Calu3 (cell line): Measurements from ENCODE around the gene ANKFY1. TPM values are rescaled to one million over a fixed set of nuclear protein-coding genes. Genes with fewer than 3 reads are reported as not detected.

Experiments used
- BruUV-seq: library from RNA; stranded (reverse); fragments of 400-500 nt; replicated peaks from 2 replicates; lab custom pipeline; 2021; lab: Mats Ljungman, UMichigan
- CTCF ChIA-PET: fragments of 300-600 bp; sonication (Branson Sonifier 250); formaldehyde crosslinking; loops from one replicate; lab custom pipeline; 2022; ENCODE audit warnings: antibody characterized with exemption; lab: Charles Lee
- DNase-seq: peaks from one replicate; pipeline ENCODE4 v3.0.0; 2022
- H3K27ac Mint-ChIP-seq: one replicate; pipeline ENCODE4 v1.8.0; 2022; ENCODE audit warnings: mixed read lengths; ENCODE audit not compliant: unreplicated experiment
- H3K27me3 Mint-ChIP-seq: one replicate; pipeline ENCODE4 v1.8.0; 2022; ENCODE audit warnings: mixed read lengths; ENCODE audit not compliant: unreplicated experiment
- H3K36me3 Mint-ChIP-seq: one replicate; pipeline ENCODE4 v1.8.0; 2022; ENCODE audit warnings: mild to moderate bottlenecking, moderate library complexity, mixed read lengths; ENCODE audit not compliant: insufficient read depth, unreplicated experiment
- H3K4me1 Mint-ChIP-seq: one replicate; pipeline ENCODE4 v1.8.0; 2022; ENCODE audit warnings: mild to moderate bottlenecking, low read depth, mixed read lengths; ENCODE audit not compliant: unreplicated experiment
- H3K4me3 Mint-ChIP-seq: one replicate; pipeline ENCODE4 v1.8.0; 2022; ENCODE audit warnings: mild to moderate bottlenecking, low read depth, moderate library complexity, mixed read lengths; ENCODE audit not compliant: unreplicated experiment
- H3K9me3 Mint-ChIP-seq: one replicate; pipeline ENCODE4 v1.8.0; 2022; ENCODE audit warnings: low read depth, mixed read lengths; ENCODE audit not compliant: unreplicated experiment
- intact Hi-C: fragments of 100-400 bp; cut with micrococcal nuclease; formaldehyde crosslinking; loops from one replicate; pipeline ENCODE4 v1.10.0; 2022; ENCODE audit not compliant: unreplicated experiment
- total RNA-seq: library from RNA; stranded (reverse); gene quantifications from 2 replicates; pipeline ENCODE4 v1.2.3, GENCODE V29; 2022
- TF ChIP-seq, protein P1 (sequence below): fragments of 200-600 bp; IDR thresholded peaks from one replicate; pipeline ENCODE4 v1.8.0; 2022; ENCODE audit warnings: antibody characterized with exemption; ENCODE audit not compliant: unreplicated experiment

The ANKFY1 gene
- total RNA-seq, 1 experiment from 2014 or later = 46.8 TPM

DNA sequence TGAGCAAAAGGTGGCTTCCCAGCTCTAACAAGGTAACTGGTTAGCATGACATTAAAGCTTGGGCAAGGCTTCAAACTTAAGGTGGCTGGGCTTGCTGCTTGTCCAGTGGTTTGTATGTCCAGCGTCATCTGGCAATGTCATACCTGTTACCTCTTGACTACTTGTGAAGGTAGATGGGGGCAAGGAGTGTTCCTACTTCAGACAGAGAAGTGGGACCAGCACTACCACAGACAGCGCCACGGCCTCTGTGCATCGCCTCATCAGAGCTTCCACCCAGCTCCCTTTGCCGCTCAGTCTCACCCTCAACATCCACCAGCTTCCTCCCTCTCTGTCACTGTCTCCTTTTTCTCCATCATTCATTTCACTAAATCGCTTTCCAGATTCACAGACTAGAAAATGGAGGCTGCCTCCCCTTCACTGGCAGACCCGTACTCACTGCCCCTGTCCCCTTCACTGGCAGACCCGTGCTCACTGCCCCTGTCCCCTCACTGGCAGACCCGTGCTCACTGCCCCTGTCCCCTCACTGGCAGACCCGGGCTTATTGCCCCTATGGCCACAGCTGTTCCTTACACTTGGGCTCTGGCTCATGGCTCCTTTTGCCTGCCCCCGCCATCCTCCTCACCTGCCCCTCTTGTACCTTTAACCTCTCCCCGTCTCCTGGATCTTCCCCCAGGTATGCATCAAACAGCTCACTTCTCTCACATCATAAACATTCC is 106.0 kb downstream of the ANKFY1 start:
- Mint-ChIP-seq H3K4me3 (no peak overlapping the region), H3K27ac (no peak overlapping the region), H3K4me1 (no peaks in the 10 kb centered on the region), H3K9me3 (no peaks in the 10 kb centered on the region), H3K36me3 (no peaks in the 10 kb centered on the region), H3K27me3 (no peaks in the 10 kb centered on the region)
- TF ChIP-seq, protein P1, sequence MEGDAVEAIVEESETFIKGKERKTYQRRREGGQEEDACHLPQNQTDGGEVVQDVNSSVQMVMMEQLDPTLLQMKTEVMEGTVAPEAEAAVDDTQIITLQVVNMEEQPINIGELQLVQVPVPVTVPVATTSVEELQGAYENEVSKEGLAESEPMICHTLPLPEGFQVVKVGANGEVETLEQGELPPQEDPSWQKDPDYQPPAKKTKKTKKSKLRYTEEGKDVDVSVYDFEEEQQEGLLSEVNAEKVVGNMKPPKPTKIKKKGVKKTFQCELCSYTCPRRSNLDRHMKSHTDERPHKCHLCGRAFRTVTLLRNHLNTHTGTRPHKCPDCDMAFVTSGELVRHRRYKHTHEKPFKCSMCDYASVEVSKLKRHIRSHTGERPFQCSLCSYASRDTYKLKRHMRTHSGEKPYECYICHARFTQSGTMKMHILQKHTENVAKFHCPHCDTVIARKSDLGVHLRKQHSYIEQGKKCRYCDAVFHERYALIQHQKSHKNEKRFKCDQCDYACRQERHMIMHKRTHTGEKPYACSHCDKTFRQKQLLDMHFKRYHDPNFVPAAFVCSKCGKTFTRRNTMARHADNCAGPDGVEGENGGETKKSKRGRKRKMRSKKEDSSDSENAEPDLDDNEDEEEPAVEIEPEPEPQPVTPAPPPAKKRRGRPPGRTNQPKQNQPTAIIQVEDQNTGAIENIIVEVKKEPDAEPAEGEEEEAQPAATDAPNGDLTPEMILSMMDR = no peak
- DNase-seq = no peak
- intact Hi-C loops = no loop called here
- CTCF ChIA-PET = no interaction called here
- BruUV-seq = no TSS peak

DNA sequence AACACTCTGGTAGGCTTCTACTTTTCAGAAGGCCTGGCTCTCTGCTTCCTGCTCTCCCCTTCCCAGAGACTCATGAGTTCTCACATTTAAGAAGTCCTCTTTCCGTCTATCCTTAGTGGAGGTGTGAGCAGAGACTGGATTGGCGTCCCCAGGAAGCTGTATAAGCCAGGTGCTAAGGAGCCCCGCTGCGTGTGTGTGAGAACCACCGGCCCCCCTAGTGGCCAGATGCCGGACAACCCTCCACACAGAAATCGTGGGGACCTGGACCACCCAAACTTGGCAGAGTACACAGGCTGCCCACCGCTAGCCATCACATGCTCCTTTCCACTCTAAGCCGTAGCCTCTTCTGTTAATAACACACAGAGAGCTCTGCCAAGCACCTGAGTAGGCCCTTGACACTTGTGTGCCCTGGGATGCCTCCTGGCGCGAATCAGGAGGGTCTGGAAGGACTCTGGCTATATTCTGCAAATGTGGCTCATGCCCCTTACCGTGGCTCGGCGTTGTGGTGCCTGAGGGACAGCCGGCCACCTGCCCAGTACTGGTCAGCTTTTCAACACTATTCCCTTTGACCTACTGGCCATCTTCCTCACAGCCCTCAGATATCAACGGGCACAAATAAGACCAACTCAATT is 106.9 kb downstream of the ANKFY1 start:
- Mint-ChIP-seq H3K36me3 (no peaks in the 10 kb centered on the region), H3K9me3 (no peaks in the 10 kb centered on the region), H3K4me1 (no peaks in the 10 kb centered on the region), H3K4me3 (no peak overlapping the region), H3K27me3 (no peaks in the 10 kb centered on the region), H3K27ac (no peak overlapping the region)
- TF ChIP-seq, protein P1 = no peak
- no TSS peak for BruUV-seq
- CTCF ChIA-PET = no interaction called here
- intact Hi-C loops = no loop called here
- DNase-seq = no peak

DNA sequence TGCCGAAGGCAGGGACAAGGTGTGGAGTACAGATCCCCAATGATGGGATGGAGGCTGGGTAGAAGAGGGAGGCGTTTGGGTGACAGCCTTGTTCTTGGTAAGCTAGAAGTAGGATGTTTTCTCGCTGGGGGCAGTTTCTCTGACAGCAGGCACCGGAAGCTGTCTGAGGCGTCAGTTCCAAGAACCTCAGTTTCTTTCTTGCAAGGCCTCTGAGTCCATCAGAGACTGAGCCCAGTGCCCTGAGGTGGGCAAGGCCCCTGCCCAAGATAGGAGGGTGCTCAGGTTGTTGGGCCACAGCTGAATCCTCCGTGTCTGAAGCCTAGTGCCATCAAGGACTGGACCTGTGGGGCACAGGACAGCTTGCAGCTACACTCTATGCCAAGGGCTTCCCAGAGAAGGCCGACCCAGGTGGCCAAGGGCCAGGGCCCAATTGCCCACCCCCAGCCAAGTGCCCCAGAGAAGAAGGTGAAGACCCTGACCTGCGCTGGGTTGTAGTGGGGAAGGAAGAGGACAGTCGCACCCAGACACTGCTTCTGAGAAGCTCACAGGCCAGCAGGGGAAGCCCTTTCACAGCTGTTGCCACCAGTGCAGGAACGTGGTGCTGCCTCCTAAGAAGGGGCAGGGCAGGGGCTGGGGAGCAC is 107.7 kb downstream of the ANKFY1 start:
- H3K4me1 Mint-ChIP-seq = no peaks in the 10 kb centered on the region
- BruUV-seq = no TSS peak

DNA sequence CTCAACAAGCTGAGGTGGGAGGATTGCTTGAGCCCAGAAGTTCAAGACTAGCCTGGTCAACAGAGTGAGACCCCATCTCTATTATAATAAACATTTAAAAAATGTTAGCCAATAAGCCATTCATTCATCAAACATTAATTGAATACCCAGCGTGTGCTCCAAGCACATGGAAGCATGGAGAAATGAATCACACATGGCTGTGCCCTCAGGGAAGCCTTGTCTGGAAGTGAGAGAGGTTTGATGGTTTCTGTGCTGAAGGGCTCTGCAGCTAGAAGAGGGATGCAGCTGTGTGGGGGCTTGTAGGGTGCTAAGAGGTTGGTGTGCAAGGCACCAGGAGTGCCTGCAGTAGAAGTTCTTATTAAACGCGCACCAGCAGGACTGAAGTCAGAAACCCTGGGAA is 109.6 kb downstream of the ANKFY1 start:
- intact Hi-C loops = no loop called here
- Mint-ChIP-seq H3K27ac (no peak overlapping the region), H3K27me3 (no peaks in the 10 kb centered on the region), H3K4me1 (no peaks in the 10 kb centered on the region), H3K36me3 (no peaks in the 10 kb centered on the region), H3K9me3 (no peaks in the 10 kb centered on the region), H3K4me3 (no peak overlapping the region)
- BruUV-seq = no TSS peak
- TF ChIP-seq, protein P1 = no peak
- CTCF ChIA-PET = no interaction called here
- DNase-seq = no peak

More for the DNA sequence above, 107.7 kb downstream of the ANKFY1 start:
- Mint-ChIP-seq H3K9me3 (no peaks in the 10 kb centered on the region), H3K4me3 (no peak overlapping the region), H3K27me3 (no peaks in the 10 kb centered on the region), H3K36me3 (no peaks in the 10 kb centered on the region), H3K27ac (no peak overlapping the region)
- intact Hi-C loops = no loop called here
- CTCF ChIA-PET = no interaction called here
- DNase-seq = no peak
- TF ChIP-seq, protein P1 = no peak
